HEK293T (cell line): Measurements from ENCODE around the gene ARID1B.

Source experiments
- FOXA1 ChIP-seq: fragments of 450-650 bp; IDR thresholded peaks from 2 replicates; pipeline ENCODE4 v1.6.1; 2016; ENCODE audit warnings: mild to moderate bottlenecking
- TF ChIP-seq, protein P1 (sequence below): fragments of 450-650 bp; IDR thresholded peaks from 2 replicates; pipeline ENCODE4 v1.6.1; 2016

- TF ChIP-seq, protein P1, sequence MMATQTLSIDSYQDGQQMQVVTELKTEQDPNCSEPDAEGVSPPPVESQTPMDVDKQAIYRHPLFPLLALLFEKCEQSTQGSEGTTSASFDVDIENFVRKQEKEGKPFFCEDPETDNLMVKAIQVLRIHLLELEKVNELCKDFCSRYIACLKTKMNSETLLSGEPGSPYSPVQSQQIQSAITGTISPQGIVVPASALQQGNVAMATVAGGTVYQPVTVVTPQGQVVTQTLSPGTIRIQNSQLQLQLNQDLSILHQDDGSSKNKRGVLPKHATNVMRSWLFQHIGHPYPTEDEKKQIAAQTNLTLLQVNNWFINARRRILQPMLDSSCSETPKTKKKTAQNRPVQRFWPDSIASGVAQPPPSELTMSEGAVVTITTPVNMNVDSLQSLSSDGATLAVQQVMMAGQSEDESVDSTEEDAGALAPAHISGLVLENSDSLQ, result no peak
- no peak for TF ChIP-seq FOXA1
These were observed 110.6 kb downstream of the ARID1B start for GRCh38 chr6:156887623-156888269.
